ENCODE data around the gene LCA5L. TPM values are rescaled to one million over a fixed set of nuclear protein-coding genes. Genes with fewer than 3 reads are reported as not detected.

LCA5L gene
- total RNA-seq, 1 donor from 2014 or later, result 0.53 TPM

GRCh38 chr21:39468559-39468958 lies 23.0 kb upstream of the LCA5L start:
- TF ChIP-seq CTCF (IDR thresholded peaks at IDR 0.05; ENCODE audit: insufficient read depth, low read length, severe bottlenecking), result no peak
- Histone ChIP-seq H3K4me3 (ENCODE audit: low read depth, low read length) (no peak overlapping the region), H3K27me3 (ENCODE audit: control insufficient read depth, insufficient read depth, low read length) (no peaks in the 10 kb centered on the region), H3K36me3 (ENCODE audit: control insufficient read depth, insufficient read depth, low read length) (no peaks in the 10 kb centered on the region)
- DNase-seq (ENCODE audit: low read depth), result no peak
- FAIRE-seq, result no peak

DNA sequence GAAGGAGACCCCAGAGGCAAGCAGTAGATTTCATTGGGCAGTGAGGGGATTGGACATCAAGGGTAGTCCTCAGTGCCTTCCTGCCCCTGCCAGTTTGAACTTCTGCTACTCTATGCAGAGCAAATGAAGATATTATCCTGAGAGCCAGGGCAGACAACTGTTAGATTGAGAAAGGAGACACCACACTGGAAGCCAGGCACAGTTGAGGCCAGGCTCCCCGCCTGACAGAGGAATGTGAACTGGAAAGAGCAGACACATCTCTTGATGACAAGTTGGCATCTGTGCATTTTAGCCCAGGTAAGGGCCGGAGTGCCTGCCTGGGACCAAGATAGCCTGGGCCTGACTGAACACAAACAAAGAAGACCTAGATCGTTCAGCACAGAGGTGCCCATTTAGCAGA lies 22.2 kb upstream of the LCA5L start:
- TF ChIP-seq CTCF (IDR thresholded peaks at IDR 0.05; ENCODE audit: insufficient read depth, low read length, severe bottlenecking), result no peak
- no peaks in the 10 kb centered on the region for H3K36me3 ChIP-seq (ENCODE audit: control insufficient read depth, insufficient read depth, low read length)
- no peak overlapping the region for H3K4me3 ChIP-seq (ENCODE audit: low read depth, low read length)
- H3K27me3 ChIP-seq (ENCODE audit: control insufficient read depth, insufficient read depth, low read length), result no peaks in the 10 kb centered on the region
- DNase-seq (ENCODE audit: low read depth), result no peak
- no peak for FAIRE-seq

DNA sequence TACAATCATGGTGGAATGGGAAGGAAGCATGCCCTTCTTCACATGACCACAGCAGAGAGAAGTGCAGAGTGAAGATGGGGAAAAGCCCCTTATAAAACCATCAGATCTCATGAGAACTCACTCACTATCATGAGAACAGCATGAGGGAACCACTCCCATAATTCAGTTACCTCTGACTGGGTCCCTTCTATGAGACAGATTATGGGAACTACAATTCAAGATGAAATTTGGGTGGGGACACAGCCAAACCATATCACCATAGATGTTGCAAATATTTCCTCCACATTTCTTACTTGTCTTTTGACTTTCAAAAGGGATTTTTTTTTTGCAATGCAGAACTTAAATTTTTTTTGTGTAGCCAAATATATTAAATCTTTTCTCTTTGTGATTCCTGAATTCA lies 21.0 kb upstream of the LCA5L start:
- DNase-seq (ENCODE audit: low read depth) (no peak), FAIRE-seq (no peak)
- no peaks in the 10 kb centered on the region for H3K36me3 ChIP-seq (ENCODE audit: control insufficient read depth, insufficient read depth, low read length)
- no peaks in the 10 kb centered on the region for H3K27me3 ChIP-seq (ENCODE audit: control insufficient read depth, insufficient read depth, low read length)
- TF ChIP-seq CTCF (IDR thresholded peaks at IDR 0.05; ENCODE audit: insufficient read depth, low read length, severe bottlenecking), result no peak
- H3K4me3 ChIP-seq (ENCODE audit: low read depth, low read length), result no peak overlapping the region

DNA sequence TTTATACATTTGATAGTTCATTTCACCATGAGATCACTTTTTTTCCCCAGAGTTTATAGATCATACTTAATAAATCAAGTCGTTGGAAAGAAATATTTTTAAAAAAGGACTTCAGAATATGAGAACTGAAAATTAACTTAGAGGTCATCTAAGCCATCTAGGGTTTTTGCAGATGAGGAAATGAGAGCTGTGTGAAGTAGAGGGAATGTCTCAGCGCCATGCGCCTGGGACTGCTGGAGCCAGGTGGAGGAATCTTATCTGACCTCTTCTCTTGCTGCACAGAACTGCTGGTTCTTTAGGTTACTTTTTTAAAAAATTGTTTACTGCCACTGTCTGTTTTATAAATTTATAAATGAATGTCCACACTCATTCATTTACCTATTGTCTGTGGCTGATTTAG lies 17.7 kb upstream of the LCA5L start:
- no peak for FAIRE-seq
- Histone ChIP-seq H3K36me3 (ENCODE audit: control insufficient read depth, insufficient read depth, low read length) (no peaks in the 10 kb centered on the region), H3K27me3 (ENCODE audit: control insufficient read depth, insufficient read depth, low read length) (no peaks in the 10 kb centered on the region), H3K4me3 (ENCODE audit: low read depth, low read length) (no peak overlapping the region)
- no peak for DNase-seq (ENCODE audit: low read depth)
- no peak for TF ChIP-seq CTCF (IDR thresholded peaks at IDR 0.05; ENCODE audit: insufficient read depth, low read length, severe bottlenecking)

DNA sequence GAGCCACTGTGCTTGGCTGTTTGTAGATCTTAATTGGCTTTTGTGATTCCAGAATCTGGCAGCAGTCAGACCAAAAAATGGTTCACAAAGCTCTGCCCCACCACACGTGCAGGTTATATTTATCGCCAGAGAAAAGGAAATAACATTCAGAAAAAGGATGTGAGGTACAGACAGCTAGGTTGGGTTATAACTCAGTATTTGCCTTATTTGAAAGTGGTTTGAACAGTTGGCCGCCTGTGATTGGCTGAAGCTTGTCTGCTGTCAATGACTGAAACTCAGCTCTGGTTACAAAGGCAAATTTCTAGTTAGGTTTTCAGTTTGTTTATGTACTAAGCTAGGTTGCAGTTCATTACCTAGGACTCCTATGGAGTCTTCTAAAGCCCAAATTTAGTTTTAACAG lies 15.8 kb upstream of the LCA5L start:
- no peak for TF ChIP-seq CTCF (IDR thresholded peaks at IDR 0.05; ENCODE audit: insufficient read depth, low read length, severe bottlenecking)
- H3K27me3 ChIP-seq (ENCODE audit: control insufficient read depth, insufficient read depth, low read length), result no peaks in the 10 kb centered on the region
- FAIRE-seq (no peak), DNase-seq (ENCODE audit: low read depth) (no peak)
- H3K36me3 ChIP-seq (ENCODE audit: control insufficient read depth, insufficient read depth, low read length), result no peaks in the 10 kb centered on the region
- H3K4me3 ChIP-seq (ENCODE audit: low read depth, low read length), result no peak overlapping the region

GRCh38 chr21:39456665-39457064 lies 11.1 kb upstream of the LCA5L start:
- FAIRE-seq (no peak), DNase-seq (ENCODE audit: low read depth) (peak; percentile 16)
- Histone ChIP-seq H3K4me3 (ENCODE audit: low read depth, low read length) (no peak overlapping the region), H3K27me3 (ENCODE audit: control insufficient read depth, insufficient read depth, low read length) (no peaks in the 10 kb centered on the region), H3K36me3 (ENCODE audit: control insufficient read depth, insufficient read depth, low read length) (no peaks in the 10 kb centered on the region)
- TF ChIP-seq CTCF (IDR thresholded peaks at IDR 0.05; ENCODE audit: insufficient read depth, low read length, severe bottlenecking), result peak; percentile 24

Data from bronchial epithelial cell (primary cell).